ENCODE measurements around the gene RPS6KA1.

DNA sequence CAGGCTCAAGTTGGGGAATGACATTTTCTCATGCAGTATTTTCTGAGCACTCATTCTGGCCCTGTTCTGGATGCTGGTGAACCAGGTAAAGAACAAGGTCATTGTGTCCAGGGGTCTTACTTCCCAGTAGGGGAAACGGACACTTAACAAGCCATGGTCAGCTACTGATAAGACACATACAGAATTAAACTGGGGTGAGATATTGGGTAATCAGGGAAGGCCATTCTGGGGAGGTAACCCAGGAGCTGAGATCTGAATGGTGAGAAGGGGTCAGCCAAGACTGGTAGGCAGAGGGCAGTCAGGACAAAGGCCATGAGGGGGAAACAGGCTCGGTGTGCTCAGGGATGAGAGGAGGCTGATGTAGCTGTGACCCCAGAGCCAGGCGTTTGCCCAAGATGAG is 45.8 kb downstream of the RPS6KA1 start:
- TF ChIP-seq GATA2 (IDR thresholded peaks at IDR 0.05; ENCODE audit: low read depth, low read length) (no peak), GATA3 (IDR thresholded peaks at IDR 0.05; ENCODE audit: low read depth, low read length) (no peak)
